NCI-H510A treated with DMSO at 0.1 percent for 48 hours (cell line): ENCODE data around the gene RNGTT.
A peak's percentile ranks its signal among the peaks of the same experiment; 100 is the strongest.
"Not testable (repeated sequence)": the region's sequence is repeated elsewhere in the genome, so short reads cannot be mapped to it uniquely, and the experiment has no call there.

Source experiments
- DNase-seq: peaks from one replicate; lab custom pipeline; 2025; lab: John Stamatoyannopoulos, UW

The RNGTT gene

GRCh38 chr6:88963139-88964090 lies at the start of gene RNGTT:
Gene RNGTT (minus strand): TSS chr6:88963618. CDS start chr6:88963409, 209 bp downstream.
- peak; percentile 91 for DNase-seq

DNA sequence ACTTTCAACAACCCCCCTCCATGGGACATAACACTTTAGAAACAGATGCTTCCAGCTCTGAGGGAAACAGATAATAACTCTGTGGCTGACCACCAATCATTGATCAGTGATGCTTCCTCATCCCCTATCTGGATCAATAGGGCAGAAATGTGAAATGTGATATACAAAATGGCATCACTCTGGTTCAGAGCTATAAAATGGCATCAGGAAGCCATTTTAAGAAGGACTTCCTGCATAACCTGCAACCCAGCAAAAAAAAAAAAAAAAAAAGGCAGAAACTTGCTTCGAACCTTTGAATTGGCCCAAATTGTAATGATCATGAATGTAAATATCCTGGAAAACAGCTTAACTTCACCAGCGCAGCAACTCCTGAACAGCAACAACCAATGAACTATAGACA lies 48.0 kb upstream of the RNGTT start:
- no peak for DNase-seq

- no peak for DNase-seq
Observed at GRCh38 chr6:89010825-89011224, 47.4 kb upstream of the RNGTT start.

DNA sequence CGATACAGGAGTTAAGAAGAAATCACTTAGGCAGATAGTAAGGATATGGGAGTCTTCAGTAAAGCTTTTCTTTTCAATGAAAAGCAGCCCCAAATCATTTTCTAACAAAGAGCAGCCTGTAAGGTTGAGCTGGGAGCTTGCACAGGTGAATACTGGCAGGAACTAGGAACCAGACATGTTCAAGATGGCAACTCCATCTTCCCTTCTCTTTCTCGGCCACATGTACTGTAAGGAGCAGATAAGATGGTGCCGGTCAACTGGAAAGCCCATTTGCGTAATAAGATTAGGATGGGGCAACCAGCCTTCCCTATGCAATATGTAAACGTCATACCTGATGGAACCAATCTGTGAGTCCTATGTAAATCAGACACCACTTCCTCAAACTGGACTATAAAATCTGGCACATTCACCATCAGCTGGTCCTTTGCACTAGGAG lies 46.2 kb upstream of the RNGTT start:
- DNase-seq = no peak

DNA sequence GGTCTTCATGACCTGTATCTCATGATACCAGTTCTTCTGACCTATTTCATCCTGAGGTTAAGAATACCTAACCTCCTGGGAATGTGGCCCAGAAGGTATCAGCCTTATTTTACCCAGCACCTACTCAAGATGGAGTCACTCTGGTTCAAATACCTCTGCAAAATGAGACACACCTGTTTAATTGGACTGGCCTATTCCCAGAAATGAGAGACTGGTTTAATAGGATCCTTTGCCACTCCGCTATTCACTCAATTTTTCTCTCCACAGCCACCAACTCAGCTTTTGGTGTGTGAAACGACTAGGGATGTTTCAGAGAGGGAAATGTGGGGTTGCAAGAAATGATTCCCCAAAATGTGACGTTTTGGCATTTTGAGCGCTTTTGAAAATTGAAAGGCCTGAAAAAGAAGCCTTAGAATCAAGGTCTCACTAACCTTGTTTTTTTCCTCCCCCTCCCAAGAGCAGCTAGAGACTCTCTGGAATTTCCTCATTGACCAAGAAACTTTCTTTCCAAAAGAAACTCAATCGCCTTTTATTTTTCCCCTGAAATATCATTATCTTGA lies 45.5 kb upstream of the RNGTT start:
- no peak for DNase-seq

DNA sequence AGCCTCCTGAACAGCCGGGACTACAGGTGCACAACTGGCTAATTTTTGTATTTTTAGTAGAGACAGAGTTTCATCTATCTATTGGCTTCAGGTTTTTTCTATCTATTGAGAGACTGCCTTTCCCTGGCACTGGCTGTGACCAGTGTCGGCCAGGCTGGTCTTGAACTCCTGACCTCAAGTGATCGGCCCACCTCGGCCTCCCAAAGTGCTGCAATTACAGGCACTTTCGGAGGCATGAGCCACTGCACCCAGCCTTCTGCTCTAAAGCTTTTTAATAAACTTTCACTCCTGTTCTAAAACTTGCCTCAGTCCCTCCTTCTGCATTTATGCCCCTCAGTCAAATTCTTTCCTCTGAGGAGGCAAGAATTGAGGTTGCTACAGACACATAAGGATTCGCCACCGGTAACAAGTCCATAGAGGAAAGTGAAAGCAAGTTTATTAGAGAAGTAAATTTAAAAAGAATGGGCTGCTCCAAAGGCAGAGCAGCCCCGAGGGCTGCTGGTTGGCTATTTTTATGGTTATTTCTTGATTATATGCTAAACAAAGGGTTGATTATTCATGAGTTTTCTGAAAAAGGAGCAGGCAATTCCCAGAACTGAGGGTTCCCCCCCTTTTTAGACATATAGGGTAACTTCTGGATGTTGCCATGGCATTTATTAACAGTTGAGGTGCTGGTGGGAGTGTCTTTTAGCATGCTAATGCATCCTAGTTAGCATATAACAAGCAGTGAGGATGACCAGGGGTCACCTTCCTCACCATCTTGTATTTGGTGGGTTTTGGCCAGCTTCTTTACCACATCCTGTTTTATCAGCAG lies 44.8 kb upstream of the RNGTT start:
- DNase-seq = no peak

GRCh38 chr6:89007209-89008000 lies 44.0 kb upstream of the RNGTT start:
- peak; percentile 28 for DNase-seq

GRCh38 chr6:89002523-89002922 lies 39.1 kb upstream of the RNGTT start:
- DNase-seq = no peak

GRCh38 chr6:88997327-88997726 lies 33.9 kb upstream of the RNGTT start:
- DNase-seq = no peak

DNA sequence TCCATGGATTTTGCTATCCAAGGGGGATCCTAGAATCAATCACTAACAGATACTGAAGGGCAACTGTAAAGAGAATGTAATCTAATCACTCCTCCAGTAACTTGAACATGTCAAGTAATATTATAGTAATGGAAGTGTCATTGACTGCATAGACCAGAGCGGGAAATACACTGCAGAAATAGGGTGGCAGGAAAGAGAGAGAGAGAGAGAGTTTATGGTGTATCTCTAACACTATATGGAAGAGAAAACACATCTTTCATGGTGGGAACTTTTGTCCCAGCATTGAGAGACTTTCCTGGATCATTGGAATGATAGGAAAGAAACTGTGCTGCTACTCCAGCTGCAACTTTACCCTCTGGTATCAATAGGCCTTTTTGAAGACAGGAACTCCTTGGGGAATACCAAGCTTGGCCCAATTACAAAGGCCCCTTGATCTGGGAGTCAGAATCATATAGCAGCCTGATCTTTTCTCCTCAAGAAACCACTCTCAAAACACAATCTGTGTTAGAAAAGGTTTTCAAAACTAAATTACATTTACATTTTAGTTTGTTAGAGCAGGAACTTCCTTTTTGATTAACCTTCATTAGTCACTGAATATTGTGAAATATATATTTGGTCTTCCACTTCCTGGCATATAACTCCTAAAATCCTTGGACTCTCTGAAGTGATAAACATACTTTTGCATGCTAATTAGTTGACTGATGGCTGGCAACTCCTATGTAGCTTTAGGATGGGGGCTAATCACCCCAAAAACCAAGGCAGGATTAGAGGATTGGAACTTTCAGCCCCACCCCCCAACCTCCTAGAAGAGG lies 29.5 kb upstream of the RNGTT start:
- DNase-seq = no peak

GRCh38 chr6:88989215-88989614 lies 25.8 kb upstream of the RNGTT start:
- DNase-seq = no peak

DNA sequence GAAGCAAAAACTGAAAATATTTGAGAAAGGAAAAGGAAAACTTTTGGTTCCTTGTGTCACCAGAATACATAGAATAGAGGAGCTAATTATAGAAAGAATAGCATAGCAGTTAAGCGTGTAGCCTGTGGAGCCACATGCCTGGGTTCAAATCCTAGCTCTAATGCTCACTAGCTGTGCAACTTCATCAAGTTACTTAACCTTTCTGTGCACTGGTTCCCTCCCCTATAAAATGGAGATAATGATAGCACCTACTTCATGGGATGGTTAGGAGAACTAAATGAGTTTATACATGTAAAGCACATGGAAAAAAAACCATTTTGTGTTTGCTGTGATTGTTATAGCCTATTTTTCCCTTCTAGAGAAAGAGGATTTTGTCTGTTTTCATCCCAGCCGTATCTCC lies 24.5 kb upstream of the RNGTT start:
- DNase-seq = no peak

DNA sequence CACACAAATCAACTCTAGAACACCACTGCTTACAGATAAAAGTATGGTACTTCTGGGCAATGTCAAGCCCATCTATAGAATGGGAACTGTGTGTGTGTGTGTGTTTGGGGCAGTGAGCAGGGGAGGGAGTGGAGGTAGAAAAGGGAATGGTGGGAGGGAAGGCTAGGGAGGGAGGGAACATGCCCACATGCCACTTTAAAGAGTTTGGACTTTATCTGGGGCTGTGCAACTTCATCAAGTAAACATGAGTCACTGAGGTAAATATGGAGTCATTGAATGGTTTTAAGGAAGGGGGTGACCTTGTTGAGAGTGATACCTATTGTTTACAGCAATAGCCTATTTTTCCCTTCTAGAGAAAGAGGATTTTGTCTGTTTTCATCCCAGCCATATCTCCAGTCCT lies 22.5 kb upstream of the RNGTT start:
- no peak for DNase-seq

DNA sequence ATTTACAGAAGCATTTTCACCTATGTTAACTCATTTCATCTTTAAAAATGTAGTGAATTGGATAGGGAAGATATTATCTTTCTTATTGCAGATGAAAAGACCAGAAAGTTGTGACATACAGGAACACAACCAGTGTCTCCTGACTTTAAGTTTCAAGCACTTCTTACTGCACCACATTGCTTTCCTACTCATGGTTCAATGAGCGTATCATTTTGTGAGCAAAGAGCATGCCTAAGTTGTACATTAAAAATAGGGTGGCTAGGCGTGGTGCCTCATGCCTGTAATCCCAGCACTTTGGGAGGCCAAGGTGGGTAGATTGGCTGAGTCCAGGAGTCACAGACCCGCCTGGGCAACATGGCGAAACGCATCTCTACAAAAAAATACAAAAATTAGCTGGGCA lies 21.2 kb upstream of the RNGTT start:
- no peak for DNase-seq

DNA sequence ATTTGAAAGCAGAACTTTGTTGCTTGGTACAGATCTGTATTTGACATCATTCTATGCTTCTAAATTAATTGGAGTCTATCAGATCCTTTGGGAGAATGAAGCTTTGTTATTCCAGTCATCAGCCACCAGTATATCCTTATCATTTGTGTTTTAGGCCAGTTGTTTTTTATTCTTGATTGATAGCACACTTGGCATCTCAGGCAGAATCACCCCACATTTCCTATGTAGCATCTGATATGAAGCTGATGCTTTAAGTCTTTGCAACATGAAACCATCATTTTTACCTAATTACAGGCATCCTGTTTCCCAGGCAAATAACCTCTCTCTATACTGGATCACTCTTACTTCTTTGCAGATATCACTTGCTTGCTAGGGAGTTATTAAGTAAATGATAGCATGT lies 20.7 kb upstream of the RNGTT start:
- DNase-seq = no peak

- DNase-seq = no peak
Observed at GRCh38 chr6:88983532-88983931, 20.1 kb upstream of the RNGTT start.

DNA sequence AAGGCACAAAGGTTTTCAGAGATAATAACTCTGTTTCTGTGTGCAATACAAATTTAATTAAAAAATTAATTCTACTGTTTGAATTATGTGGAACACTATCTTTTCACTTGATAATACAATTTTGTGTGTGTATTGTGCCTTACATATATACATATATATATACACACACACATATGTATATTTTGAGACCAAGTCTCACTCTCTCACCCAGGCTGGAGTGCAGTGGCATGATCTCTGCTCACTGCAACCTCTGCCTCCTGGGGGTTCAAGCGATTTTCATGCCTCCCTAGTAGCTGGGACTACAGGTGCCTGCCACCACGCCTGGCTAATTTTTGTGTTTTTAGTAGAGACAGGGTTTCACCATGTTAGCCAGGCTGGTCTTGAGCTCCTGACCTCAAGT lies 19.7 kb upstream of the RNGTT start:
- DNase-seq = not testable (repeated sequence)

GRCh38 chr6:88982720-88983119 lies 19.3 kb upstream of the RNGTT start:
- DNase-seq = peak; percentile 43

GRCh38 chr6:88975369-88975768 lies 12.0 kb upstream of the RNGTT start:
- DNase-seq = no peak

- no peak for DNase-seq
Observed at GRCh38 chr6:88972504-88973423, 9.3 kb upstream of the RNGTT start.
